Muscle layer of duodenum (tissue), 2 donors: Measurements from ENCODE around the gene RUNX3.

Experiments used
- H3K27ac ChIP-seq: one replicate; pipeline ENCODE4 v1.7.0; 2013; ENCODE audit warnings: mild to moderate bottlenecking, low read length
- H3K27me3 ChIP-seq: one replicate; pipeline ENCODE4 v1.7.0; 2013; ENCODE audit warnings: low read depth, mild to moderate bottlenecking, control low read depth, low read length
- H3K36me3 ChIP-seq, 2 donors: one replicate each; pipeline ENCODE4 v1.7.0; 2013; ENCODE audit warnings: low read length in 2 of 2, control low read depth in 1 of 2, mild to moderate bottlenecking in 1 of 2; ENCODE audit not compliant: insufficient read depth in 2 of 2, control insufficient read depth in 1 of 2
- H3K4me1 ChIP-seq, 2 donors: one replicate each; pipeline ENCODE4 v1.7.0; 2013; ENCODE audit warnings: low read length in 2 of 2, mild to moderate bottlenecking in 2 of 2, control low read depth in 1 of 2, moderate library complexity in 1 of 2; ENCODE audit not compliant: insufficient read depth in 2 of 2, control insufficient read depth in 1 of 2
- H3K4me3 ChIP-seq, 2 donors: one replicate each; pipeline ENCODE4 v1.7.0; 2013; ENCODE audit warnings: low read length in 2 of 2, low read depth in 1 of 2, mild to moderate bottlenecking in 1 of 2
- H3K9me3 ChIP-seq, 2 donors: one replicate each; pipeline ENCODE4 v1.7.0; 2013; ENCODE audit warnings: low read length in 2 of 2, control low read depth in 1 of 2, mild to moderate bottlenecking in 1 of 2; ENCODE audit not compliant: control insufficient read depth in 1 of 2
- donor health status: healthy.

Gene RUNX3

DNA sequence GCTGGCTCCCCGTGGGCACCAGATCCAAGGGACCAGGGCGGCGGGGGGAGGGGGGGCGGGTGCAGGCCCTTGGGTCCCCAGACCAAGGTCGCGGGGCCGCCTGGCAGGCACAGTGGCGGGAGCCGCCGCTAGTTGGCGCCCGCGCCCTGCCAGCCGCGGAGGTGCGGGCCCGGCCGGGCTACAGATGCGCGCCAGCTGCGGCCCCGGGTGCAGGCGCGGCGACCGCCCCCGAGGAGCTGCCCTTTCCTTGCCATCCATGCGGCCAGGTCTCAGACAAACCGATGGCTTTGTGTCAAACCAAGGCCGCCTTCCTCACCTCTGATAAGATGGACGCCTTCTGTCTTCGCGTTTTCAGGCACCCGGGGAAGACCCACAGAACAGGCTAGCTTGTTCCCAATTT is 2.2 kb upstream of the RUNX3 start:
- H3K36me3 ChIP-seq: no peaks in the 10 kb centered on the region
- no peaks in the 10 kb centered on the region for H3K9me3 ChIP-seq
- H3K4me3 ChIP-seq: no peak overlapping the region
- H3K4me1 ChIP-seq: peaks cover 3 to 26% of the 10 kb centered on the region in 2 donors
- H3K27me3 ChIP-seq: peaks cover 73% of the 10 kb centered on the region
- no peak overlapping the region for H3K27ac ChIP-seq

GRCh38 chr1:24931468-24932231 is 1.6 kb upstream of the RUNX3 start:
- peaks cover 3 to 26% of the 10 kb centered on the region in 2 donors for H3K4me1 ChIP-seq
- H3K36me3 ChIP-seq: no peaks in the 10 kb centered on the region
- H3K27ac ChIP-seq: no peak overlapping the region
- H3K27me3 ChIP-seq: peaks cover 79% of the 10 kb centered on the region
- no peaks in the 10 kb centered on the region for H3K9me3 ChIP-seq
- H3K4me3 ChIP-seq: peak overlapping the region; percentile 26 to 47

DNA sequence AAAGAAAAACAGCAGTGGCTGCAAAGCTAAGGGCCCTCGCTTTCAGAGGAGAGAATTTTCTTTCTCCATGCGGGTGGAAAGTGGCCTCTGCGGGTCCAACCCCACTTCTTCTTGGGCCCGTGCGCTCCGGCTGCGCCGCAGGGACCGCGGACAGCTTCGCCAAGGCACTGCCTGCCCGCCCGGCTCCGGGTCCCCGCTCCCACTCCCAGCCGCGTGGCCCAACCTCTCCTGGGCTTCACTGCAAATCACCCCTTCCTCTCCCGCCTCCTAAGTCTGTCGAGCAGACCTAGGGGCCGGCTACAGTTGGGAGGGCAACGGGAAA is 1.0 kb upstream of the RUNX3 start:
- Histone ChIP-seq H3K4me3 (peak overlapping the region in 1 of 2 donors; percentile 55), H3K36me3 (no peaks in the 10 kb centered on the region), H3K27ac (no peak overlapping the region), H3K9me3 (no peaks in the 10 kb centered on the region), H3K4me1 (peaks cover 3 to 26% of the 10 kb centered on the region in 2 donors), H3K27me3 (peaks cover 85% of the 10 kb centered on the region)

DNA sequence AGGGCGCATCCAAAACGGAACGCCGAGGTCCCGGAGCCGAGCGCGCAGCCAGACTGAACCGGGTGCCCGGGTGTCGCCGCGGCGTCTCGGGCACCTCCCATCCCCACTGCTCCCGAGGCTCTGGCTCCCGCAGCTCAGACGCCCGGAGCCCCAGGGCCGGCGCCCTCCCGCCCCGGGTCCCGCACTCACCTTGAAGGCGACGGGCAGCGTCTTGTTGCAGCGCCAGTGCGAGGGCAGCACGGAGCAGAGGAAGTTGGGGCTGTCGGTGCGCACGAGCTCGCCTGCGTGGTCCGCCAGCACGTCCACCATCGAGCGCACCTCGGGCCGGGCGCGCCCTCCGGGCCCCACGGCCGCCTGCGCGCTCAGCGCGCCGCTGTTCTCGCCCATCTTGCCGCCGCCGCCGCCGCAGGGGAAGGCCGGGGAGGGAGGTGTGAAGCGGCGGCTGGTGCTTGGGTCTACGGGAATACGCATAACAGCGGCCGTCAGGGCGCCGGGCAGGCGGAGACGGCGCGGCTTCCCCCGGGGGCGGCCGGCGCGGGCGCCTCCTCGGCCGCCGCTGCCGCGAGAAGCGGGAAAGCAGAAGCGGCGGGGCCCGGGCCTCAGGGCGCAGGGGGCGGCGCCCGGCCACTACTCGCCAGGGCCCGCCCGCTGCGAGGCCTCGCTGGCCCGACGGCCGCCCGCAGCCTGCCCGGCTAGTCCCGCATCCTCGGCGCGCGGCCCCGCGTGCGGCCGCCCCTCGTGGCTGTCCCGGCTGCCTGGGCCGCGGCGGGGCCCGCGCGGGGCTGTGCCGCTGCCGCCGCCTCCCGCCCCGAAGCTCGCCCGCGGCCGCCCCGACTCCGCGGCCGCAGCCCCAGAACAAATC is 447 bp downstream of the RUNX3 start:
- no peaks in the 10 kb centered on the region for H3K36me3 ChIP-seq
- H3K4me1 ChIP-seq: peaks cover 3 to 26% of the 10 kb centered on the region in 2 donors
- peak overlapping the region; percentile 45 to 55 for H3K4me3 ChIP-seq
- no peak overlapping the region for H3K27ac ChIP-seq
- H3K9me3 ChIP-seq: no peaks in the 10 kb centered on the region
- peaks cover 87% of the 10 kb centered on the region for H3K27me3 ChIP-seq

DNA sequence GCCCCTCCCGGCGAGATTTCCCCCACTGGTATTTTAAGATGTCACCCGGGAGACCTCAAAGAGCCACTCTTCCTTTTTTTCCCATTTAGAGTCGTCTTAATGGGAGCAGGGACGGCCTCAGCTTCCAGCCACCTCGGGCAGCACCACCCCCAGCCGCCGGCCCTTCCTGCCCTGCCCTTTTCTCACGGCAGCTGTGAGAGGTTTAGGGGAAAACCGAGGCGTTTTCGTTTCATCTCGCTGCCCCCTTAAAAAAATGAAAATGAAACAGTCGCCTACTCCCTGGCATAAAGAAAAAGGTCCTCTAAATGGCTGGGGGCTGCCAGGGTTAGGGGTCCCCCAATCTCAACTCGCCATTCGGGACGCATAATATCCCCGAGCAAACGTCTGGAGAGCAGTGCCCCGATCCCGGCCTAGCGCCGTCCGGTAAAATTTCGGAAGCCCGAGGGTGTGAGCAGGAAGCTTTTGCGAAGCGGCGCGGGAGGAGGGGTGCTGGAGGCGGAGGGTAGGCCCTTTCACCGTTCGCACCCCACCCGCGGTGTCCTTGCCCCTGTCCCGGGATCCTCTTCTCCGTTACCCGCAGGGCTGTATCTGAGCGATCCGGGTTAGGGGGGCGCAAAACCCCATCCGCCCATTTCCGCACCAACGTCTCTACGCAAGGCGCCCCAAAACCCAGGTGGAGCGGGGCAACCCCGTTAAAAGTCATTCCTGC is 1.2 kb downstream of the RUNX3 start:
- Histone ChIP-seq H3K4me3 (peak overlapping the region; percentile 32 to 45), H3K4me1 (peaks cover 3 to 26% of the 10 kb centered on the region in 2 donors), H3K27ac (no peak overlapping the region), H3K36me3 (no peaks in the 10 kb centered on the region), H3K9me3 (no peaks in the 10 kb centered on the region), H3K27me3 (peaks cover 80% of the 10 kb centered on the region)

- Histone ChIP-seq H3K4me3 (peak overlapping the region in 1 of 2 donors; percentile 34), H3K4me1 (peaks cover 3 to 26% of the 10 kb centered on the region in 2 donors), H3K27ac (peak overlapping the region; percentile 21), H3K36me3 (no peaks in the 10 kb centered on the region), H3K9me3 (no peaks in the 10 kb centered on the region), H3K27me3 (peaks cover 73% of the 10 kb centered on the region)
Measured at GRCh38 chr1:24927988-24928688, 1.9 kb downstream of the RUNX3 start.

DNA sequence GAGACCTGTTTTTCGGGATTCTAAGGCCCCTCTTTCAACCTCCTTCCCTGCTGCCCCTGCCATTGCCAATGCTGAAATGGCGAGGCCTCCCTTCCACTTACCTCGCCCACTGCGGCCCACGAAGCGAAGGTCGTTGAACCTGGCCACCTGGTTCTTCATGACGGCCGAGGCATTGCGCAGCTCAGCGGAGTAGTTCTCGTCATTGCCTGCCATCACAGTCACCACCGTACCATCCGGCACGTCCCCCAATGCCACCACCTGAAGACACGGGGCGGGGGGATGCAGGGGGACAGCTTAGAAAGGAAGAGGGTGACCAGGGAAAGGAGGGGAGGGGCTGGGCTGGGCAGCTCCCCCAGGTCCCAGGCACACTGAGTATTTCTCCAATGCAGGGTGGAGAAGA is 2.6 kb downstream of the RUNX3 start:
- Histone ChIP-seq H3K27me3 (peaks cover 67% of the 10 kb centered on the region), H3K9me3 (no peaks in the 10 kb centered on the region), H3K4me1 (peaks cover 3 to 26% of the 10 kb centered on the region in 2 donors), H3K27ac (no peak overlapping the region), H3K36me3 (no peaks in the 10 kb centered on the region), H3K4me3 (peak overlapping the region in 1 of 2 donors; percentile 34)

DNA sequence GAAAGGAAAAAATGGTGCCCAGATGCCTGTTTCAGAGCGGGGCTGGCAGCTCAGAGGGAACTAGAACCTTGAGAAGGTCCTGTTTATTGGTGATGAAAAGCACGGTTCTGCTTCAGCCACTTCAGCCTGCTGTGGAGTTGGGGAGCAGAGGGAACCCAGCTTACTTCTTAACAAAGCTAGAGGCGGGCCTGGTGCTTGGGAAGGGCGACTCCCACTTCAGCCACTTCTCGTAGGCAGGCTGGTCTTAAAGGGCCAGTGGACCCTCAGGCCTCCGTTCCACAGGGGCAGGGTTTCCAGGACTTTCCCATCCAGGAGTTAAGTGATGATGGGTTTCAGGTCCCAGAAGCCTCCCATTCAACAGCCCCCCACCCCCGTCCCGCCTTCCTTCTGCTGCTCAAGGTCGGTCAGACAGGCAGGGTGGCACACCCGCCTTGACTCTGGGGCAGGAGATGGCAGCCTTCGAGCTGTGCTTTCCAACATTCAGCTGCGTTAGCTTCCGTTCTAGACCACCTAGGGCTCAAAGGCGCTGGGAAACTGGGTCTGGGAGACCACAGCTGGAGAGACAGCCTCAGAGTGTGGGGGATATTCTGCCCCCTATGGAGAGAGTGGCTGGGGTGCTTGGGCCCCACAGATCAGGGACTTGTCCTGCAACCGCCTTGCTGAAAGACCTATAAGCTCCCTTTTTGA is 3.4 kb downstream of the RUNX3 start:
- Histone ChIP-seq H3K27ac (no peak overlapping the region), H3K27me3 (peaks cover 62% of the 10 kb centered on the region)

GRCh38 chr1:24925963-24926362 is 4.1 kb downstream of the RUNX3 start:
- H3K4me1 ChIP-seq: peaks cover 3 to 16% of the 10 kb centered on the region in 2 donors
- H3K27me3 ChIP-seq: peaks cover 54% of the 10 kb centered on the region
- no peak overlapping the region for H3K4me3 ChIP-seq
- no peaks in the 10 kb centered on the region for H3K9me3 ChIP-seq
- H3K36me3 ChIP-seq: no peaks in the 10 kb centered on the region
- no peak overlapping the region for H3K27ac ChIP-seq

More for the DNA sequence above, 3.4 kb downstream of the RUNX3 start:
- Histone ChIP-seq H3K4me1 (peaks cover 3 to 23% of the 10 kb centered on the region in 2 donors), H3K36me3 (no peaks in the 10 kb centered on the region), H3K4me3 (no peak overlapping the region), H3K9me3 (no peaks in the 10 kb centered on the region)

DNA sequence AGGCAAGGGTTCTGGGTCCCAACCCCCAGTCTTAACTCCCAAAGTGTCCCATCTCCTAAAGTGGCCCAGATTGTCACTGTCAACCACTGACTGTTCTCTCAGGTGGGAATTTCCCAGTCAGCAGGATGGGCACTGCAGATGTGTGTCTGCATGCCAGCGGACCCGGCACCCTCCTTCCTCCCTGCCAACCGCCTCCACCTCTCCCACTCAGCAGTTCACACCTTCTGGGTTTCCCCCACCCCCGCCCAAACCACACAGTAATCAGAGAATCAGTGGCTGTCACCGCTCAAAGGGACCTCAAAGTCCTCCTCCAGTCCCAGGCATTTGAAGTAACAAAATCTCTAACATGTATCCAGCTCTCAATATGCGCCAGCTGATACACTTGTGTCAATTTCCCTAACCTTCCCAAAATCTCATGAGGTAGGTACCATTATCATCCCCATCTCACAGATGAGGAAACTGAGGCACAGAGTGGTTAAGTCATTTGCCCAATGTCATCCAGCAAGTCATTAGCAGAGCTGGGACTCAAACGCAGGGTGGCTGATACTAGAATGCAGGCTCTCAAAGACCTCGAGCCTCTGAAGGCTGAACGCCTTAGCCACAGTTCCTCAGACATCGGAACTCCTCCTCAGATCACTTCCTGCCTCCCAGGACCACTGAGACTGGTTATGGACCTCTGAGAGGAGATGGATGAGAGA is 4.8 kb downstream of the RUNX3 start:
- no peaks in the 10 kb centered on the region for H3K9me3 ChIP-seq
- peaks cover 47% of the 10 kb centered on the region for H3K27me3 ChIP-seq
- H3K27ac ChIP-seq: no peak overlapping the region
- peaks cover 3 to 9% of the 10 kb centered on the region in 2 donors for H3K4me1 ChIP-seq
- no peaks in the 10 kb centered on the region for H3K36me3 ChIP-seq
- no peak overlapping the region for H3K4me3 ChIP-seq
